GM23248 (cell line): ENCODE data around the gene LRRC3. TPM values are rescaled to one million over a fixed set of nuclear protein-coding genes. Genes with fewer than 3 reads are reported as not detected.

ENCODE experiments used
- DNase-seq: peaks from one replicate; pipeline ENCODE4 v3.0.0-alpha.2; 2015
- H2AFZ ChIP-seq: fragments of 200-600 bp; sonication (generic); 2 replicates; pipeline ENCODE4 v1.6.1; 2016; ENCODE audit warnings: antibody characterized with exemption
- H3F3A ChIP-seq: fragments of 200-600 bp; sonication (generic); 2 replicates; pipeline ENCODE4 v1.6.1; 2016; ENCODE audit warnings: mild to moderate bottlenecking, antibody characterized with exemption, mixed run types; ENCODE audit not compliant: insufficient read depth
- H3K27ac ChIP-seq: fragments of 200-600 bp; sonication (generic); 2 replicates; pipeline ENCODE4 v1.5.1; 2016; ENCODE audit warnings: mild to moderate bottlenecking
- H3K27me3 ChIP-seq: fragments of 200-600 bp; sonication (generic); replicated peaks from 2 replicates; pipeline ENCODE4 v1.6.1; 2016; ENCODE audit warnings: mild to moderate bottlenecking; ENCODE audit not compliant: insufficient read depth
- H3K36me3 ChIP-seq: fragments of 200-600 bp; sonication (generic); 2 replicates; pipeline ENCODE4 v1.6.1; 2016; ENCODE audit warnings: low read depth, mild to moderate bottlenecking
- H3K4me1 ChIP-seq: fragments of 200-600 bp; sonication (generic); 2 replicates; pipeline ENCODE4 v1.6.1; 2016; ENCODE audit warnings: mild to moderate bottlenecking; ENCODE audit not compliant: insufficient read depth
- H3K4me2 ChIP-seq: fragments of 200-600 bp; sonication (generic); one replicate; pipeline ENCODE4 v1.6.1; 2016; ENCODE audit warnings: mild to moderate bottlenecking; ENCODE audit not compliant: unreplicated experiment
- H3K4me3 ChIP-seq: fragments of 200-600 bp; sonication (generic); 2 replicates; pipeline ENCODE4 v1.5.1; 2016; ENCODE audit warnings: mild to moderate bottlenecking
- H3K79me2 ChIP-seq: fragments of 200-600 bp; sonication (generic); 2 replicates; pipeline ENCODE4 v1.6.1; 2016; ENCODE audit warnings: mild to moderate bottlenecking; ENCODE audit not compliant: insufficient read depth
- H3K9ac ChIP-seq: fragments of 200-600 bp; sonication (generic); 2 replicates; pipeline ENCODE4 v1.6.1; 2016; ENCODE audit warnings: mild to moderate bottlenecking
- H3K9me2 ChIP-seq: fragments of 200-600 bp; sonication (generic); 2 replicates; pipeline ENCODE4 v1.6.1; 2016; ENCODE audit warnings: mixed run types, mild to moderate bottlenecking, moderate library complexity; ENCODE audit not compliant: insufficient read depth
- H3K9me3 ChIP-seq: fragments of 200-600 bp; sonication (generic); one replicate; pipeline ENCODE4 v1.6.1; 2017; ENCODE audit warnings: low read depth
- H4K20me1 ChIP-seq: fragments of 200-600 bp; sonication (generic); 2 replicates; pipeline ENCODE4 v1.6.0; 2016; ENCODE audit not compliant: insufficient read depth
- EZH2 ChIP-seq: fragments of 200-600 bp; sonication (generic); IDR thresholded peaks from 2 replicates; pipeline ENCODE4 v1.6.1; 2018; ENCODE audit warnings: antibody characterized with exemption, mild to moderate bottlenecking; ENCODE audit not compliant: insufficient read depth, poor library complexity, severe bottlenecking
- EZH2phosphoT487 ChIP-seq: fragments of 200-600 bp; sonication (generic); IDR thresholded peaks from 2 replicates; pipeline ENCODE4 v1.6.1; 2018; ENCODE audit warnings: antibody characterized with exemption, moderate library complexity, mild to moderate bottlenecking, low read depth; ENCODE audit not compliant: insufficient read depth
- WGBS, 2 experiments: methylation state at CpG; one replicate each; pipeline ENCODE4 v1.1.6; 2015 to 2017; ENCODE audit warnings: low lambda C conversion rate in 2 of 2, low coverage in 1 of 2; ENCODE audit errors: missing lambda C conversion rate in 2 of 2; 5-methylcytosine and 5-hydroxymethylcytosine counted together
- in situ Hi-C: fragments of 300-500 bp; cut with MboI; formaldehyde crosslinking; loops from 2 replicates; pipeline ENCODE4 v1.15.0; 2020
- polyA plus RNA-seq: library from polyadenylated mRNA; unstranded; fragments of >200 nt; fragmentation: Nextera tagmentation; extraction: Ambion mirVana; gene quantifications from 2 replicates; pipeline ENCODE4 v1.2.1, GENCODE V29; 2016
- total RNA-seq: library from RNA; depleted of rRNA; stranded (reverse); fragments of >200 nt; shearing (Covaris generic); gene quantifications from 2 replicates; pipeline ENCODE4 v1.2.3, GENCODE V29; 2014

The LRRC3 gene
- total and polyA plus RNA-seq, 2 experiments from 2014 or later, result 0.29 to 0.32 TPM

DNA sequence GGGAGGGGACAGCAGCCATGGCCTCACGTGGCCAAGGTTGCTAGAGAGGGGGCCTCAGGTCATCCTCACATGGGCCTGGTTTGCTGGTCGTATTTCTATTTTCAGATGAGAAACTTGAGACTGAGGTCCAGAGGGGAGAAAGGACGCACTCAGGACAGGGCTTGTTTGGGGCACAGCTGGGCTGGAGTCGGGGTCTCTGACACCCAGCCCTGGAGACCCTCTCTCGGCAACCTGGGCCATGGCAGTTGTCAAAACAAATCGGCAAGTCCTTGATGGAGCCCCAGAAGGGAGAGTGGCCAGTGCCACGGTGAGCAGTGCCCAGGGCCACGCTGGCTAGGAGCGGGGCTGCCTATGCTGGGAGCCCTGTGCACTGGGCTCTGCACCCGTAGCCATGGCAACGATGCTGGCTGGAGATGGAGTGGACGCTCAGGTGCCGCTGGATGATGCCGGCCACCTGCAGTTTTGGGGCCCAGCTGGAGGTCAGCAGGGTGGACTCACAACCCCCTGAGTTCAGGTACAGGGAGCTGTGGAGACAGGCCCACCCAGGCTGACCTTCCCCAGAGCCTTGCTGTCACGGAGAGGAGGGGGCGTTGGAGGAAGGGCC lies 11.1 kb downstream of the LRRC3 start:
- Histone ChIP-seq H3K27me3 (no peaks in the 10 kb centered on the region), H2AFZ (no peak overlapping the region), H3K36me3 (no peaks in the 10 kb centered on the region), H3K4me2 (no peak overlapping the region), H3K27ac (no peak overlapping the region), H3K4me1 (no peaks in the 10 kb centered on the region), H3K9me3 (no peaks in the 10 kb centered on the region), H3K79me2 (no peaks in the 10 kb centered on the region), H4K20me1 (no peaks in the 10 kb centered on the region), H3K9me2 (no peaks in the 10 kb centered on the region), H3F3A (no peaks in the 10 kb centered on the region), H3K4me3 (no peak overlapping the region), H3K9ac (no peak overlapping the region)
- DNase-seq, result no peak
- WGBS, 2 experiments, result 66 to 68% methylated on average over 16 of the region's 16 CpGs
- in situ Hi-C loops, result no loop called here
- TF ChIP-seq EZH2 (no peak), EZH2phosphoT487 (no peak)

GRCh38 chr21:44466996-44467858 lies 11.9 kb downstream of the LRRC3 start:
- WGBS, 2 experiments, result 77 to 82% methylated on average over 26 to 35 of the region's 36 CpGs
- Histone ChIP-seq H3F3A (no peaks in the 10 kb centered on the region), H3K79me2 (no peaks in the 10 kb centered on the region), H3K36me3 (no peaks in the 10 kb centered on the region), H3K9me3 (no peaks in the 10 kb centered on the region), H3K4me1 (no peaks in the 10 kb centered on the region), H3K9me2 (no peaks in the 10 kb centered on the region), H3K27ac (no peak overlapping the region), H3K9ac (no peak overlapping the region), H3K4me3 (no peak overlapping the region), H3K4me2 (no peak overlapping the region), H4K20me1 (no peaks in the 10 kb centered on the region), H3K27me3 (no peaks in the 10 kb centered on the region), H2AFZ (no peak overlapping the region)
- no peak for TF ChIP-seq EZH2
- TF ChIP-seq EZH2phosphoT487, result no peak
- in situ Hi-C loops, result no loop called here
- DNase-seq, result no peak

DNA sequence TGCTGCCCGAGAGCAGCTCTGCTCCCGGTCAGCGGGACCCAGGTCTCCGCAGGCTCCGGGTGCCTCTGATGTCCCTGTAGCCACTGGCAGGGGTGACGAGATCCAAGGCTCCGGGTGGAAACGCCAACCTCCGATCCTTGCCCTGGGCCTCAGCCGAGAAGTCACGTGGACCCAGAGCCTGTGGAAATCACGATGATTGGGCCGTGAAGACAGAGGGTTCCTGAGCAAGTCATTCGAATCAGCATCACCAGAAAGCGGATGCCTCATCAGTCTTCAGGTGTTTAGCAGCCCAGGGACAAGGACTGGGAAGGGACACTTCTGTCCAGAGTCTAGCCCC lies 12.5 kb downstream of the LRRC3 start:
- Histone ChIP-seq H3K36me3 (no peaks in the 10 kb centered on the region), H3K27me3 (no peaks in the 10 kb centered on the region; the same call in 1 of the 2 replicates), H3K27ac (no peak overlapping the region), H3K9ac (no peak overlapping the region), H3K9me2 (no peaks in the 10 kb centered on the region), H3K4me3 (no peak overlapping the region), H3F3A (no peaks in the 10 kb centered on the region), H3K9me3 (no peaks in the 10 kb centered on the region), H2AFZ (no peak overlapping the region), H3K4me2 (no peak overlapping the region), H3K4me1 (no peaks in the 10 kb centered on the region), H4K20me1 (no peaks in the 10 kb centered on the region), H3K79me2 (no peaks in the 10 kb centered on the region)
- DNase-seq, result no peak
- no peak for TF ChIP-seq EZH2
- TF ChIP-seq EZH2phosphoT487, result no peak
- WGBS, 2 experiments, result 77% methylated on average over 14 to 15 of the region's 15 CpGs
- in situ Hi-C loops, result no loop called here

DNA sequence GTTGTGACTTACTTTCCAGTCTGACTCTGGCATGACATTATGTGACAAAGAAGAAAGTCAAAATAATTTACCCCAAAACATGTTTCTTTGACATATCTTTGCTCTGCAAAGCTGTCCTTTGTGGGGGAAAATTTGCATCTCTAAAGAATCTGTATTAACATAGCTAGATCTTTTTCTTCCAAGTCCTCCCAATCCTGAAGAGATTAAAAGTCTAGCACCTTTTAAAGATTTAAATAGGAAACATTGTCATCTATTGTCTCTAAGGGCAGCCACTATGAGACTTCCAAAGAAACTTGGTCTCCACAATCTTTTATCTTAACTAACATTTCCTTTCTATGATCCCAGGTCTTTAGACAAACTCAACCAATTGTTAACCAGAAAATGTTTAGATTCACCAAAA lies 16.0 kb downstream of the LRRC3 start:
- no peaks in the 10 kb centered on the region; the same call in 1 of the 2 replicates for H3K27me3 ChIP-seq
- H3K9me3 ChIP-seq, result no peaks in the 10 kb centered on the region
- H3K9me2 ChIP-seq, result no peaks in the 10 kb centered on the region
- no peak overlapping the region for H3K27ac ChIP-seq
- H3K4me2 ChIP-seq, result no peak overlapping the region
- no peak overlapping the region for H2AFZ ChIP-seq
- H3F3A ChIP-seq, result no peaks in the 10 kb centered on the region
- H3K79me2 ChIP-seq, result no peaks in the 10 kb centered on the region
- no peak overlapping the region for H3K4me3 ChIP-seq
- no peaks in the 10 kb centered on the region for H3K36me3 ChIP-seq
- H3K4me1 ChIP-seq, result no peaks in the 10 kb centered on the region
- DNase-seq, result no peak
- TF ChIP-seq EZH2 (no peak), EZH2phosphoT487 (no peak)
- H4K20me1 ChIP-seq, result no peaks in the 10 kb centered on the region
- in situ Hi-C loops, result loop anchor here (10.0 kb wide), 1 partner anchor 57 kb away; no protein-coding TSS in a partner anchor
- H3K9ac ChIP-seq, result no peak overlapping the region
